Measurements from ENCODE around the gene JAKMIP1.

The JAKMIP1 gene

GRCh38 chr4:5976431-5976830, 223.9 kb downstream of the JAKMIP1 start:
- DNase-seq (ENCODE audit: extremely low read depth in 1 of 2, low read depth in 1 of 2), result no peak
